Measurements from ENCODE around the gene TAPBPL.

Gene TAPBPL

DNA sequence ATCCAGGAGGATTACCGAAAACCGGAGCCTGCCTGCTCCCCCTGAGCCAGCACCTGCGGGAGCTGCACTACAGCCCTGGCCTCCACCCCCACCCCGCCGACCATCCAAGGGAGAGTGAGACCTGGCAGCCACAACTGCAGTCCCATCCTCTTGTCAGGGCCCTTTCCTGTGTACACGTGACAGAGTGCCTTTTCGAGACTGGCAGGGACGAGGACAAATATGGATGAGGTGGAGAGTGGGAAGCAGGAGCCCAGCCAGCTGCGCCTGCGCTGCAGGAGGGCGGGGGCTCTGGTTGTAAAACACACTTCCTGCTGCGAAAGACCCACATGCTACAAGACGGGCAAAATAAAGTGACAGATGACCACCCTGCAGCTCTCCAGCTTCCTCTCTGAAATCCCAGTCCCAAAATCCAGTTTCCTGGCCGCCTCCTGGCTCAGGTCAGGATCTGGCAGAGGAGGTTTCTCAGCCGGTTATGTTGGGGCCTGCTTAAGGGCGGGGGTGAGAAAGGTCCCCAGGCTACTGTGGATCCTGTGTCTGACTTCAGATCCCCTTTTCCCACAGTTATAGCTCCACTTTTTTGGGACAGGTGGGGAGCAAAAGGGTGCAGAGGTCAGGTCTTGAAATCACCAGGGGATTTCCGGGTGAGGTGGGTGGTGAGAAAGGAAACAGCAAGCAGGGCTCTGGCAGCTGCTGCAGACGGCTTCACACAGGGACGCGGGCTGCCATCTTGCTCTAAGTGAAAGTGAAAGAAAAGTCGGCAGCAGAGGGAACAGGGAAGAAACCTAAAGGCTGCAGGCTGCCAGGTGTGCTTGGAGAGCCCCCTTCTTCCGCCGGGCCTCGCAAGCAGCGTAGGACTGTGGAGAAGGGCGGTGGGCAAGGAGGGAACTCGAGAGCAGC is at the start of gene TAPBPL:
Gene TAPBPL (plus strand): TSS at position 695 of the 897 bp plus-strand sequence. CDS start 207 bp downstream, outside the sequence.
- no peak for TF ChIP-seq CTCF (IDR thresholded peaks at IDR 0.05)

DNA sequence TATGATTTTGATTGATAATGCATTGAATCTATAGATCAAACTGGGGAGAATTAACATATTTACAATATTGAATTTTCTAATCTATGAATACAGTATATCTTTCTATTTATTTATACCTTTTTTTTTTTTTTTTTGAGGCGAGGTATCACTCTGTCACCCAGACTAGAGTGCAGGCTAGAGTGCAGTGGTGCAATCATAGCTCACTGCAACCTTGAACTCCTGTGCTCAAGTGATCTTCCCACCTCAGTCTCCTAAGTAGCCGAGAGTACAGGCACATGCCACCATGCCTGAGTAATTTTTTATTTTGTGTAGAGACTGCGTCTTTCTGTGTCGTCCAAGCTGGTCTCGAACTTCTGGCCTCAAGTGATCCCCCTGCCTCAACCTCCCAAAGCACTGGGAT is 47.5 kb upstream of the TAPBPL start:
- no peak for TF ChIP-seq CTCF (IDR thresholded peaks at IDR 0.05)

DNA sequence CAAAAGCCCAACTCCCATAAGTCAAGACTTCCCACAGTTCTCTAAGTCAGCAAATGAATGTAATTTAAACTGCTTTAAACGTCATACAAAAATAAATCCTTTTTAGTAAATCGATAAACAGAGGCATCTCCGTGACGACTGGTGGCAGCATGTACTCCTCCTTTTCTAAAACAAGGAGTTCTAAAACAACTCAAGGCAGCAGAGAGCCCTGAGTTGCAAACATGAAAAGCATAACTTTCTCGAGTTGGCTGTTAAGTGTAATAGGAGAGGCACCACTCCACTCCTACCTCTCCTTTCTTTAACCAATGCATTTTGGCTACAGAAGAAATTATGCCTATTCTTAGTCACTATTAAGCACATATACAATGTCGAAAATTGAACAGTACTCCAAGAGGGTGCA is 45.9 kb upstream of the TAPBPL start:
- no peak for TF ChIP-seq CTCF (IDR thresholded peaks at IDR 0.05)

- no peak for TF ChIP-seq CTCF (IDR thresholded peaks at IDR 0.05)
Measured at GRCh38 chr12:6407236-6407954, 44.4 kb upstream of the TAPBPL start.

DNA sequence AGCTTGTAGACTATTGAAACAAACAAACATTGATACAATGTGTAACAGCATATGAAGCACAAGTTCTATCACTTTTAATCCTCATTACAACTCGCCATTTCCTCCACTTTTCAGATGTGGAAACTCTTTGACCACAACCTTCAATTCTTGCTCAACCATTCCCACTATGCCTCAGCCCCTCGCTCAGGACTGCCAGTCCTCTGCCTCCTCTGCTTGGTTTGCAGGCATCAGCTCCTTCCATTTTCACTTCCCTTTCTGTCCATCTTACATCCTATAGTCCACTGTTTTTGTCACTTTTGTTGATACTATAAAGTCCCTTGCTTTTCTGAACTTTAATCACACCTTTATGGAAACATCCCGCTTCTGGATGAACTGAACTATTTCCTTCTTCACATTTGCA is 35.2 kb upstream of the TAPBPL start:
- TF ChIP-seq CTCF (IDR thresholded peaks at IDR 0.05) = no peak

- TF ChIP-seq CTCF (IDR thresholded peaks at IDR 0.05) = no peak
Measured at GRCh38 chr12:6418796-6419195, 33.0 kb upstream of the TAPBPL start.

GRCh38 chr12:6420364-6420763 is 31.5 kb upstream of the TAPBPL start:
- no peak for TF ChIP-seq CTCF (IDR thresholded peaks at IDR 0.05)
